Epithelial cell of prostate (primary cell): ENCODE data around the gene CST4.
"Not testable (repeated sequence)": the region's sequence is repeated elsewhere in the genome, so short reads cannot be mapped to it uniquely, and the experiment has no call there.

Source experiments
- DNase-seq: peaks from one replicate; pipeline ENCODE4 v3.0.0-alpha.2; 2011; ENCODE audit warnings: low read depth, low spot score
- H3K27ac ChIP-seq: fragments of 450-650 bp; 2 replicates; pipeline ENCODE4 v1.5.1; 2017; ENCODE audit warnings: mild to moderate bottlenecking

The CST4 gene

DNA sequence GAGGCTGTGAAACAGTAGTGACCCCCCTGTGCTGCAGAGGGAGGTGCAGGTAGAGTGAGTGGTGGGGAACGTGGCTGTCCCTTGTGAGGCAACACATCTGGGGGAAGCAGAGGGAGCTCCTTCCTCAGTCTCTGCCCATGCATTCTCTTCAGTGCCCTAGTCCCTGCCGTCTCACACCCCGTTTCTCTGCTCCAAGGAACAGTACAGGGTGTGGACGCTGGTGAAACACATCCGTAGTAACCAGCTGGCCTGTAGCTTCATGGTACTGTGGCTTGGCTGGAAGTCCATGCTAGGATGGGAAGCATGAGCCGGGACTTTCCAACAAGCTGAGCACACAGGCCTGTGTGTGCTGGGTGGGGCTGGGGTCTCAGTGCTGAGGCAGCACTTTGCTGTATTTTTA, 25.7 kb downstream of the CST4 start:
- no peak for DNase-seq
- no peak overlapping the region for H3K27ac ChIP-seq

- H3K27ac ChIP-seq: no peak overlapping the region
- DNase-seq: no peak
Measured at GRCh38 chr20:23662276-23662870, 26.5 kb downstream of the CST4 start.

DNA sequence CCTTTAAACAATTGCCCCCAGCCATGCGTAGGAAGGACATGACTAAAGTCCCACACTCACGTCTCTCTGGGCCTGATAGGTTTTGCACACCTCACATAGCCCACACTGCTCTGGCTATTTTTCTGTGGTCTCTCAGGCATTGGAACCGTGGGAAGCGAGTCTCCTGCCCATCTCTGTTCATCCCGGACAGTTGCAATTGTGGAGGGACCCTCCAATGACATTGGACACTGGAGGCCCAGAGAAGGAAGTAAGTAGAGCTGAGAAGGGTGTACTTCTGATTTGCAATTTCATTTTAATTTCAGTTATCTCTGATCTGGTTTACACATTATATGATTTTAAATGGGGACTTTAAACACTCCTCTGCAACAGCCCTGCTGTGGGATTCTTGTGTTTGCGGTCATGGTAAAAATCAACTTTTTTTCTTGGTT, 27.8 kb downstream of the CST4 start:
- no peak for DNase-seq
- H3K27ac ChIP-seq: no peak overlapping the region

DNA sequence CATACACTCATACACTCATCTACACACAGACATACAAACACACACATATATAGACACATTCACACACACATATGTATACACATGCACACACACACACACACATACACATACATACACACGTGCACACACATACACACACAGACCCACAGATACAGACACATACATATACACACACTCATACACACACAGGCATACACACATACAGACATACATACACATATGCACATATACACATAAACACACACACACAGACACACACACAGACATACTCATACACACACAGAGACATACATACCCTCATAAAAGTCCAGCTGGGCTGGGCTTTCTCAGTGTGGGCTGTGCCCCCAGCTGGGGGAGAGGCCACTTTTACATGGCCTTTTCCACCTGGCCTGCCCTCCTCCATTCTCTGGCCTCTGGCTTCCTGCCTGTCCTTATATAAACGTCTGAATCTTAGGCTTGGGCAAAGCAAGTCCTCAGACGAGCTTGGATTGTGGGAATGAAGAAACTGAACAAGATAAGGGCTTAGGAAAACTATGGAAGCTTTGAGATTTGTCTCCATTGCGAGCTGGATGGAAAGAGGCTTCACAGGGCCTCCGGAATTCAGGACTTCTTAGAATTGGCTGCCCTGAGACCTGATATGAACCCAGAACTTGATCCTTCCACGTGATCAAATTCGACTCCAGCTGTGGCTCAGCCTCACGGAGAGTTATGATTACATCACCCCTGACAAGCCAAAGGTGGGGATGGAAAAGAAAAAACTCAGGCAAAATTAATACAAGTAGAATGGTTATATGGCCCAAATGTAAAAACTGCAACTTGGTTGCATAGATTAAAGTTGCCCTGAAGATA, 28.6 kb downstream of the CST4 start:
- DNase-seq: no peak
- H3K27ac ChIP-seq: no peak overlapping the region

GRCh38 chr20:23659610-23659988, 29.2 kb downstream of the CST4 start:
- H3K27ac ChIP-seq, DNase-seq: not testable (repeated sequence)

GRCh38 chr20:23658989-23659609, 29.7 kb downstream of the CST4 start:
- DNase-seq: no peak

DNA sequence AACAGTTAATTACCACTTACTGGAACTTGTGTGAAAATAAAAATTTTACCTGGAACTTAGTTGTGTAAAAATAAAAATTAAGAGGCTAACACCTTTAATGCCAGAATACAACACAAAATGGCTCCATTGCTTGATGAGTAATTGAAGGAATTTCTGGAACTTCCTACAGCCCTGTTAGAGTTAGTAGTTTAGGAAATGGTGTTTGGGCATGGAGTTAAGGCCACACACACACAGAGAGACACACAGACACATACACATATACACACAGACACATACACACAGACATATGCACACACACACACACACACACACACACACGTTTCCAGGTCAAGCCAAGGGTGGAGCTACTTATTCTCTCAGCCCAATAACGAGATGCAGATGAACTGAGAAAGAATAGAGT, 30.5 kb downstream of the CST4 start:
- H3K27ac ChIP-seq: no peak overlapping the region
- no peak for DNase-seq

More at GRCh38 chr20:23658989-23659609, 29.7 kb downstream of the CST4 start:
- H3K27ac ChIP-seq: no peak overlapping the region

DNA sequence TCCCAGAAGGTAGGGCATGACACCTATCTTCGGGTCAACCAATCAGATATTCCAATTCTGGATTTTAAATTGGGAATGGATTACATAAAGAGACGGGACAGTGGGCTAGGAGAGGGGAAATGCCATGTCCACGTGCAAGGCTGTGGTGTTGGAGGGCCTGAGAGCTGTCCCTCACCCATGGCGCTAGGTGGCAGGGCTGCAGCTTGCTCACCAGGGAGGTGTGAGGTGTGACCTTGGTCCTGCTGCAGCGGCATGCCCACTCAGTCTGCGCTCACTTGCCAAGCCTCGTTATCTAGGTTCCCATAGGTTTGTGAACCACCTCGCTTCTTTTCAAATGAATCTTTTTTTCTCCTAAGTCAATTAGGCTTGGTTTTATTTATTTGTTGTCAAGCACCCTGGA, 31.6 kb downstream of the CST4 start:
- H3K27ac ChIP-seq: no peak overlapping the region
- DNase-seq: no peak

GRCh38 chr20:23656372-23656771, 32.5 kb downstream of the CST4 start:
- no peak for DNase-seq
- H3K27ac ChIP-seq: no peak overlapping the region

GRCh38 chr20:23655491-23656211, 33.2 kb downstream of the CST4 start:
- no peak for DNase-seq
- H3K27ac ChIP-seq: no peak overlapping the region

DNA sequence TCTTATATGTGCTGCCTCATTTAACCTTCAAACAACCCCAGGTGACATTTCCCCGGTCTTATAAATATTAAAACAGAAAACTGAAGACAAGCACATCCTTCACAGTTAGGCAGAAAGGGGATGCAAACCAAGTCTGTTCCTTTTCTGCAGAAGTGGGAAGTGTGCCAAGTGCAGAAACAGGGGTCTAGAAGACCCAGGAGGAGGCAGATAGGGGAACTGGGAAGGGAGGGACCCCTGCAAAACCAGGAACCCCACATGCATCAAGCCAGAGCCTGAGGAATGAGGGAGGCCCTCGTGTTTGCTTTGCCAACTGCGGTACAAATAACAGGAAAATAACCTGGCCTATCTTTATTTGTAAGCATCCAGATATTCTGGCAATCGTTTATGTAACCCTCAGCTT, 34.1 kb downstream of the CST4 start:
- no peak overlapping the region for H3K27ac ChIP-seq
- no peak for DNase-seq

DNA sequence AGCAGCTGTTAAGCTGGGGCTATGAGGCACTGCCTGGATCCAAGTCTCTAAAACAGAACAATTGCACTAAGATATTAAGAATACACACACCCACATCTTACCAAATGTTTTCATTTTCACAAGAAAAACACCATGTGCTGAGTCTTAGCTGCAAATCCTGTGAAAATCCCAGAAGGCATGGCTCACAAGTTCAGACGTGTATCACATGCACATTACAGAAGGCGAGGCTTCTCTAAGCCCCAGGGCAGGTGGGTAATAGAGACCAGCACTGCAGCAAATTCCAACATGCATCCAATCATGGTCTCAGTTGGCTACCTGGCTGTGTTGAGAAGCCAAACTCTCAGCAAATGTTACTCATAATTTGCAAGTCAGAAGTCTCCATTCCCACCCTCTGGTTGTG, 34.8 kb downstream of the CST4 start:
- DNase-seq: no peak
- H3K27ac ChIP-seq: no peak overlapping the region

- DNase-seq: no peak
- no peak overlapping the region for H3K27ac ChIP-seq
Measured at GRCh38 chr20:23653400-23653938, 35.4 kb downstream of the CST4 start.

- DNase-seq: no peak
- H3K27ac ChIP-seq: no peak overlapping the region
Measured at GRCh38 chr20:23652926-23653325, 35.9 kb downstream of the CST4 start.

GRCh38 chr20:23652371-23652770, 36.5 kb downstream of the CST4 start:
- DNase-seq: no peak
- H3K27ac ChIP-seq: no peak overlapping the region

- DNase-seq: no peak
- H3K27ac ChIP-seq: no peak overlapping the region
Measured at GRCh38 chr20:23651117-23651516, 37.7 kb downstream of the CST4 start.

DNA sequence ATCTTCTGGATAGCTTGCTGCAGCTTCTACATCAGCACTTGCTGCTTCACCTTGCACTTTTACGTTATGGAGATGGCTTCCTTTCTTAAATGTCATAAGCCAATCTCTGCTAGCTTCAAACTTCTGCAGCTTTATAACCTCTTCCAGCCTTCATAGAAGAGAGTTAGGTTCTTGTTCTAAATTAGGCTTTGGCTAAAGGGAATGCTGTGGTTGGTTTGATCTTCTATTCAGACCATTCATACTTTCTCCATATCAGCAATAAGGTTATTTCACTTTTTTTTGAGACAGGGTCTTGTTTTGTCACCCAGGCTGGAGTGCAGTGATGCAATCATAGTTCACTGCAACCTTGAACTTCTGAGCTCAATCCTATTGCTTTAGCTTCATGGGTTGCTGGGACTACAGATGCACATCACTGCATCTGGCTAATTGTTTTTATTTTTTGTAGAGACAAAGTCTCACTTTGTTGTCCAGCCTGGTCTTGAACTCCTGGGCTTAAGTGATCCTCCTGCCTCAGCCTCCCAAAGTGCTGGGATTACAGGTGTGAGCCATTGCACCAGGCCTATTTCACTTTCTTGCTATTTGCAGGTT, 38.9 kb downstream of the CST4 start:
- no peak for DNase-seq
- H3K27ac ChIP-seq: no peak overlapping the region

DNA sequence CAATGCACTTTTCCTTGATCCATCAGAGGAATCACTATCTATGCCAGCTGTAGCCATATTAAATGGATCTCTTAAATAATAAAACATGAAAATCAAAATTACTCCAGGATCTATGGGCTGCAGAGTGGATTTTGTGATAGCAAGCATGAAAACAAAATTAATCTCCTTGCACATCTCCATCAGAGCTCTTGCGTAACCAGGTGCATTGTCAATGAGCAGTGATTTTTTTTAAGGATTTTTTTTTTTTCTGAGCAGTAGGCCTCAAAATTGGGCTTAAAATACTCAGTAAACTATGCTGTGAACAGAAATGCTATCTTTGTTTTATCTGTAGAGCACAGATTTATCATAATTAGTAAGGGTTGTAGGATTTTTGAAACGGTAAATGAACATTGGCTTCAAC, 39.6 kb downstream of the CST4 start:
- H3K27ac ChIP-seq: no peak overlapping the region
- DNase-seq: no peak

GRCh38 chr20:23647346-23647745, 41.5 kb downstream of the CST4 start:
- no peak for DNase-seq

More at GRCh38 chr20:23647346-23647745, 41.5 kb downstream of the CST4 start:
- no peak overlapping the region for H3K27ac ChIP-seq
